SK-N-SH (cell line): ENCODE measurements around the gene HELT. TPM values are rescaled to one million over a fixed set of nuclear protein-coding genes. Genes with fewer than 3 reads are reported as not detected.
A peak's percentile ranks its signal among the peaks of the same experiment; 100 is the strongest.

Experiments
- CTCF ChIA-PET: fragments of 300-600, 350-600 bp; formaldehyde crosslinking; extraction: SDS; loops from one replicate; lab custom pipeline; 2021; lab: Yijun Ruan, JAX
- POLR2A ChIA-PET: fragments of 350-600 bp; sonication (Branson Sonifier 250); formaldehyde crosslinking; extraction: SDS; loops from one replicate; lab custom pipeline; 2020; ENCODE audit warnings: antibody characterized with exemption, inconsistent platforms; lab: Yijun Ruan, JAX
- DNase-seq: peaks from one replicate; pipeline ENCODE4 v3.0.0; 2012
- H2AFZ ChIP-seq: fragments of 200-600 bp; sonication (generic); 2 replicates; pipeline ENCODE4 v1.8.1; 2016; ENCODE audit warnings: antibody characterized with exemption, mild to moderate bottlenecking, low read depth
- H3F3A ChIP-seq: fragments of 200-600 bp; sonication (generic); replicated peaks from 2 replicates; pipeline ENCODE3; 2016; ENCODE audit warnings: antibody characterized with exemption, mild to moderate bottlenecking; ENCODE audit not compliant: insufficient read depth
- H3K27ac ChIP-seq, 2 experiments: fragments of 200-500 bp in 1 of 2; fragments of 200-600 bp in 1 of 2; sonication (Bioruptor generic) in 1 of 2; sonication (generic), shearing (Covaris generic) in 1 of 2; 2 replicates each; pipeline versions ENCODE4 v1.5.1 to v1.6.1; 2014 to 2016; ENCODE audit warnings: low read depth in 2 of 2, inconsistent platforms in 1 of 2, low read length in 1 of 2, mild to moderate bottlenecking in 1 of 2, mixed read lengths in 1 of 2
- H3K27me3 ChIP-seq: fragments of 200-600 bp; sonication (generic), shearing (Covaris generic); 2 replicates; pipeline ENCODE4 v1.6.1; 2016; ENCODE audit warnings: mixed run types; ENCODE audit not compliant: insufficient read depth
- H3K36me3 ChIP-seq, 2 experiments: fragments of 200-500 bp in 1 of 2; fragments of 200-600 bp in 1 of 2; sonication (Bioruptor generic) in 1 of 2; sonication (generic) in 1 of 2; replicated peaks in 1 of 2; 2 replicates each; pipeline versions ENCODE3 to v1.5.1; 2014 to 2016; ENCODE audit warnings: low read length in 1 of 2, mild to moderate bottlenecking in 1 of 2; ENCODE audit not compliant: insufficient read depth in 2 of 2, control insufficient read depth in 1 of 2
- H3K4me1 ChIP-seq, 2 experiments: fragments of 200-500 bp in 1 of 2; fragments of 200-600 bp in 1 of 2; sonication (Bioruptor generic) in 1 of 2; sonication (generic), shearing (Covaris generic) in 1 of 2; 2 replicates each; pipeline versions ENCODE4 v1.5.1 to v1.6.1; 2014 to 2016; ENCODE audit warnings: low read depth in 1 of 2, low read length in 1 of 2, mixed run types in 1 of 2; ENCODE audit not compliant: insufficient read depth in 2 of 2, control insufficient read depth in 1 of 2
- H3K4me2 ChIP-seq: fragments of 200-600 bp; sonication (generic), shearing (Covaris generic); 2 replicates; pipeline ENCODE4 v1.6.1; 2017; ENCODE audit warnings: mixed run types
- H3K4me3 ChIP-seq, 2 experiments: fragments of 200-500 bp in 1 of 2; fragments of 200-600 bp in 1 of 2; sonication (Bioruptor generic) in 1 of 2; sonication (generic), shearing (Covaris generic) in 1 of 2; 2 replicates each; pipeline versions ENCODE4 v1.5.1 to v1.8.1; 2014 to 2016; ENCODE audit warnings: low read depth in 2 of 2, inconsistent platforms in 1 of 2, low read length in 1 of 2, mild to moderate bottlenecking in 1 of 2, mixed read lengths in 1 of 2, moderate library complexity in 1 of 2
- H3K79me2 ChIP-seq: fragments of 200-600 bp; sonication (generic); 2 replicates; pipeline ENCODE4 v1.8.1; 2017; ENCODE audit warnings: mild to moderate bottlenecking; ENCODE audit not compliant: insufficient read depth
- H3K9ac ChIP-seq: fragments of 200-600 bp; sonication (generic); 2 replicates; pipeline ENCODE4 v1.6.1; 2017; ENCODE audit warnings: mixed run types
- H3K9me2 ChIP-seq: fragments of 200-600 bp; sonication (generic); 2 replicates; pipeline ENCODE4 v1.6.1; 2017; ENCODE audit warnings: mixed run types
- H3K9me3 ChIP-seq: fragments of 200-600 bp; sonication (generic); 2 replicates; pipeline ENCODE4 v1.6.1; 2017; ENCODE audit warnings: mixed run types, mild to moderate bottlenecking, moderate library complexity
- H4K20me1 ChIP-seq: fragments of 200-600 bp; sonication (generic); 2 replicates; pipeline ENCODE4 v1.6.1; 2017; ENCODE audit warnings: mild to moderate bottlenecking, mixed run types; ENCODE audit not compliant: insufficient read depth
- CHD2 ChIP-seq: fragments of 150-350 bp; IDR thresholded peaks from 2 replicates; pipeline ENCODE4 v1.6.1; 2018; ENCODE audit warnings: low read length; ENCODE audit not compliant: partially characterized antibody
- ELF1 ChIP-seq: IDR thresholded peaks from 2 replicates; pipeline ENCODE4 v1.4.0; 2012
- EP300 ChIP-seq, 2 experiments: IDR thresholded peaks; 2 replicates each; pipeline versions ENCODE4 v1.4.0 to v1.6.1; 2012; ENCODE audit warnings: borderline replicate concordance in 1 of 2, low read depth in 1 of 2, low read length in 1 of 2
- FOXJ3 ChIP-seq: sonication (generic); formaldehyde crosslinking; IDR thresholded peaks from 2 replicates; pipeline ENCODE4 v1.5.1; 2020; ENCODE audit warnings: mild to moderate bottlenecking, missing genetic modification reagents
- GABPA ChIP-seq: IDR thresholded peaks from 2 replicates; pipeline ENCODE4 v1.4.0; 2012; ENCODE audit warnings: low read depth, mild to moderate bottlenecking
- JUND ChIP-seq: IDR thresholded peaks from 2 replicates; pipeline ENCODE4 v1.4.0; 2012
- MEF2A ChIP-seq: IDR thresholded peaks from 2 replicates; pipeline ENCODE4 v1.4.0; 2012; ENCODE audit warnings: low read depth, borderline replicate concordance
- NRF1 ChIP-seq: IDR thresholded peaks from 2 replicates; pipeline ENCODE4 v1.6.1; 2012; ENCODE audit warnings: low read depth, mild to moderate bottlenecking, low read length
- PBX3 ChIP-seq: IDR thresholded peaks from 2 replicates; pipeline ENCODE4; 2012
- RAD21 ChIP-seq: IDR thresholded peaks from 2 replicates; pipeline ENCODE4 v1.6.1; 2012; ENCODE audit warnings: mild to moderate bottlenecking, low read length
- REST ChIP-seq: IDR thresholded peaks from 2 replicates; pipeline ENCODE4 v1.6.1; 2012; ENCODE audit warnings: mild to moderate bottlenecking, low read depth, low read length, moderate library complexity
- RFX5 ChIP-seq: IDR thresholded peaks from 2 replicates; pipeline ENCODE4 v1.6.1; 2012; ENCODE audit warnings: mild to moderate bottlenecking, improper control_type of control experiment, low read length
- SMC3 ChIP-seq: IDR thresholded peaks from 2 replicates; pipeline ENCODE4 v1.6.1; 2012; ENCODE audit warnings: low read depth, low read length, improper control_type of control experiment
- TEAD4 ChIP-seq: IDR thresholded peaks from 2 replicates; pipeline ENCODE4 v1.4.0; 2012; ENCODE audit warnings: mild to moderate bottlenecking, borderline replicate concordance; ENCODE audit not compliant: insufficient read depth
- USF1 ChIP-seq: IDR thresholded peaks from 2 replicates; pipeline ENCODE4 v1.4.0; 2012; ENCODE audit warnings: low read depth, borderline replicate concordance
- YY1 ChIP-seq: IDR thresholded peaks from 2 replicates; pipeline ENCODE4 v1.4.0; 2012; ENCODE audit warnings: low read depth, mild to moderate bottlenecking
- ZBTB33 ChIP-seq: IDR thresholded peaks from 2 replicates; pipeline ENCODE4 v1.4.0; 2012; ENCODE audit warnings: low read depth, borderline replicate concordance
- WGBS: methylation state at CpG from one replicate; pipeline ENCODE4 v1.1.6; 2017; ENCODE audit warnings: low lambda C conversion rate; 5-methylcytosine and 5-hydroxymethylcytosine counted together
- polyA plus RNA-seq, 3 experiments: library from polyadenylated mRNA; depleted of rRNA; stranded (reverse); fragments of >200 nt; gene quantifications; 2 replicates each; pipeline ENCODE4 v1.2.3, GENCODE V29; 2012

Gene HELT
- polyA plus RNA-seq, 1 of the 3 experiments (the other 2 are of a cell fraction) = not detected

GRCh38 chr4:185036842-185037241 lies 18.6 kb downstream of the HELT start:
- H4K20me1 ChIP-seq = no peaks in the 10 kb centered on the region
- ChIA-PET POLR2A (no interaction called here), CTCF (interaction anchor here (1.0 to 9.2 kb wide), 7 partner anchors 30 to 147 kb away, joined by 3 to 157 read pairs (median 6); partner anchors contain the start of gene SLC25A4)
- no peak overlapping the region for H3K9ac ChIP-seq
- peaks cover 0 to 2% of the 10 kb centered on the region in 2 experiments; a peak in 1 of 4 replicates for H3K4me1 ChIP-seq
- no peaks in the 10 kb centered on the region for H3K9me3 ChIP-seq
- TF ChIP-seq SMC3 = no peak
- peak; percentile 12; the same call in 1 of the 2 replicates for TF ChIP-seq RAD21
- TF ChIP-seq YY1 = no peak
- no peak for TF ChIP-seq RFX5
- TF ChIP-seq CHD2 = no peak
- no peak for TF ChIP-seq JUND
- TF ChIP-seq GABPA = no peak
- no peak for TF ChIP-seq ELF1
- no peak overlapping the region for H3K27ac ChIP-seq
- peaks cover 7% of the 10 kb centered on the region; the same call in 1 of the 2 replicates for H3K27me3 ChIP-seq
- WGBS = 52% methylated on average over 6 of the region's 6 CpGs
- H3F3A ChIP-seq = no peaks in the 10 kb centered on the region
- H3K4me3 ChIP-seq = no peak overlapping the region
- no peaks in the 10 kb centered on the region for H3K9me2 ChIP-seq
- H3K4me2 ChIP-seq = no peak overlapping the region
- H2AFZ ChIP-seq = no peak overlapping the region
- H3K79me2 ChIP-seq = no peaks in the 10 kb centered on the region
- DNase-seq = no peak
- no peaks in the 10 kb centered on the region for H3K36me3 ChIP-seq

- POLR2A ChIA-PET = interaction anchor here (0.7 kb wide), 1 partner anchor 305 kb away, joined by 4 read pairs; no protein-coding TSS in a partner anchor
- H3K4me3 ChIP-seq = peak overlapping the region in 1 of 2 experiments; percentile 12; a peak in 2 of 4 replicates
- H4K20me1 ChIP-seq = no peaks in the 10 kb centered on the region
- peak overlapping the region; percentile 61 for H3K4me2 ChIP-seq
- H3K27ac ChIP-seq = no peak overlapping the region
- H3F3A ChIP-seq = no peaks in the 10 kb centered on the region
- peaks cover 0 to 2% of the 10 kb centered on the region in 2 experiments; a peak in 1 of 4 replicates for H3K4me1 ChIP-seq
- no peak overlapping the region for H3K9ac ChIP-seq
- H3K79me2 ChIP-seq = no peaks in the 10 kb centered on the region
- DNase-seq = peak; percentile 74
- no peaks in the 10 kb centered on the region; the same call in 1 of the 2 replicates for H3K27me3 ChIP-seq
- 0 out of 2 replicates have a peak overlapping the region, but pooled peaks have one; percentile 19 for H2AFZ ChIP-seq
- CTCF ChIA-PET = interaction anchor here (0.6 to 9.2 kb wide), 41 partner anchors 9 to 1000 kb away, joined by 3 to 157 read pairs (median 5); partner anchors contain the start of gene SLC25A4
- 24% methylated on average over 15 of the region's 15 CpGs for WGBS
- H3K36me3 ChIP-seq = no peaks in the 10 kb centered on the region
- H3K9me2 ChIP-seq = no peaks in the 10 kb centered on the region
- H3K9me3 ChIP-seq = no peaks in the 10 kb centered on the region
- TF ChIP-seq USF1 = no peak
- TF ChIP-seq PBX3 = no peak
- no peak for TF ChIP-seq FOXJ3 (CRISPR knock-in tag)
- no peak for TF ChIP-seq MEF2A
- no peak for TF ChIP-seq ZBTB33
- TF ChIP-seq EP300 (IDR thresholded peaks at IDR 0.05; ENCODE audit: borderline replicate concordance in 1 of 2, low read depth in 1 of 2, low read length in 1 of 2) = no peak
- peak; percentile 8 for TF ChIP-seq CHD2
- TF ChIP-seq TEAD4 = no peak
- peak; percentile 92 for TF ChIP-seq SMC3
- TF ChIP-seq RFX5 = no peak
- TF ChIP-seq REST = no peak
- TF ChIP-seq NRF1 = no peak
Measured at GRCh38 chr4:185039508-185040273, 21.4 kb downstream of the HELT start.
